Measurements from ENCODE around the gene MMP19.
"Not testable (repeated sequence)": the region's sequence is repeated elsewhere in the genome, so short reads cannot be mapped to it uniquely, and the experiment has no call there.

The MMP19 gene

GRCh38 chr12:55842681-55843429 is at the start of gene MMP19:
Gene MMP19 (minus strand): TSS chr12:55842936. CDS start chr12:55842830, 106 bp downstream.
- in situ Hi-C loops (cut with MboI; ENCODE audit: low sequenced_read_pairs): no loop called here

- in situ Hi-C loops (cut with MboI; ENCODE audit: low sequenced_read_pairs): no loop called here
Observed at GRCh38 chr12:55891310-55891709, 48.6 kb upstream of the MMP19 start.

- in situ Hi-C loops (cut with MboI; ENCODE audit: low sequenced_read_pairs): no loop called here
Observed at GRCh38 chr12:55885113-55885512, 42.4 kb upstream of the MMP19 start.

DNA sequence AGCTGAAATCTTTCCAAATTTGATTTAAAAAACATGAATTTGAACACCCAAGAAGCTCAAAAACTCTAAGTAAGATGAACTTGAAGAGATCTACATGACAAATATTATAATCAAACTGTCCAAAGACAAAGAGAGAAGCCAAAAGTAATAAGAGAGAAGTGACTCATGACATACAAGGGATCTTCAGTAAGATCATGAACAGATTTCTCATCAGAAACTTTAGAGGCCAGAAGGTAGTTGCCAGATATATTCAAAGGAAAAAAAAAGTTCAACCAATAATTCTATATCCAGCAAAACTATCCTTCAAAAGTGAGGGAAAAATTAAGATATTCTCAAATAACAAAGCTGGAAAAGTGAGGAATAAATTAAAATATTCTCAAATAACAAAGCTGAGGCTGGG is 35.1 kb upstream of the MMP19 start:
- in situ Hi-C loops (cut with MboI; ENCODE audit: low sequenced_read_pairs): no loop called here

DNA sequence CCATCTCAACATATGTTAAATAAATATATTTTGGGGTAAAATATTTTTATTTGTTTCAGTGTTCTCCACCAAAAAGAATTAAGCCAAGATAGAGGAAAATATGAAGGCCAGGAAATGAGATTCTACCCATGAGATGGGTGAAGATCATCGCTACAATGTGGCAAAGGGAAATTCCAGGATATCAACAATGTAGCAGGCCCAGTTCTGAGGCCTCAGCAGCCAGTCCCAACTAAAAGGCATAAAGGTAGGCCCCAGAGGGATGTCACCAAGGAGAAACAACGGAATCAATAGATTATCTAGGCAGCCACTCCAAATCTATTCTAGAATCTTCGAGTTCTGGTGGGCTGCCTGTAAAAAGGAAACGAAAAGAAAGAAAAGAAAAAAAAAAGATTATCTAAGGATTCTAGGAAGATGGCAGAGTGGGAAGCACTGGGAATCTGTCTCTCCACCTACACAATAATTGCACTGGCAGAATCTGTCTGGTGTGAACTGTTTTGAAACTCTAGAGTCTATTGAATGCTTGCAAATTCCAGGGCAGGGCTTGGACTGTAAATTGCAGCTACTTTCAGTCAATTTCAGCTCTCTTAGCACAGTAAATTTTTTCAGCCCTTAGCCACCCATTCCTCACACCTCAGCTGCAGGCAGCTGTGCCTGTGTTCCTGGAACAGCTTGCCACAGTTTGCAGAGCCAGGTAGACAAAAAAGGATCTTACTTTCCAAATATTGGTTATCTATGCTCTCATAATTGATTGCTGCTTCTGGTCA is 33.1 kb upstream of the MMP19 start:
- in situ Hi-C loops (cut with MboI; ENCODE audit: low sequenced_read_pairs): no loop called here

DNA sequence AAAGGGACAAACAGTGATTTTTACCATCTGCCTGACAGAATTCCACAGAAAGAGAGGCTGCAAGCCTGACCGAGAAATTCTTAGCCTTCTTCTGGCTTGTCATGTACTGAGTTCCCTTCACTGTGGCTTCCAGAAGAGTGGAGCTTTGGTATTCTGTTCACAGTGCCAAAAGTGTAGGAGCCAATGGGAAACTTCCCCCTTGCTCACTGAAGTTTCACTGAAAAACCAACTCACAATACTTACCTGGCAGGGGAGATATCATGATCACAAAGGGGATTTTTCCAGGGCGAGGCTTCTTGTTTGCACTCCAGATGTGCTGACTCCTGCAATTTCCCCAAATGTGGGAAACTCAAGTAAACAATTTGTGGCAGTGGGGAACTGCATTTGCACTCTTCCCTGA is 31.7 kb upstream of the MMP19 start:
- in situ Hi-C loops (cut with MboI; ENCODE audit: low sequenced_read_pairs): no loop called here

GRCh38 chr12:55866454-55867004 is 23.8 kb upstream of the MMP19 start:
- in situ Hi-C loops (cut with MboI; ENCODE audit: low sequenced_read_pairs): not testable (repeated sequence)

DNA sequence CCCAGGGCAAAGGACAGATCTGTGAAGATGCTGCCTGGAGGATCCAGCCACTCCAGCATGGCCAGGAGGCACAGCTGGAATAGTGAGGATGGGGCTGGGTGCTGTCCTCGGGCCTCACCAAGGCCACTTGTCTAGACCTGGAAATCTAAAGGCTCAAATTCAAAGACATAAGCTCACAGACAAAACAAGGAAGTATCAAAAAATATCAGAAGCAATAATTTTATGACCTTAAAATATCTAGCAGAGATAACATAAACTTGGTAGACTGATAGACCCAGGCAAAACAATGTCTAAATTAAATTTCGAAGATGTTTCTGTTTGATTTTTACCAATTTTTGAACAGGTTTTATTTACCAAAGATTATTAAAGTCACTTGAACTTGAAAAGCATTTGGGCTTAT is 22.6 kb upstream of the MMP19 start:
- in situ Hi-C loops (cut with MboI; ENCODE audit: low sequenced_read_pairs): no loop called here

DNA sequence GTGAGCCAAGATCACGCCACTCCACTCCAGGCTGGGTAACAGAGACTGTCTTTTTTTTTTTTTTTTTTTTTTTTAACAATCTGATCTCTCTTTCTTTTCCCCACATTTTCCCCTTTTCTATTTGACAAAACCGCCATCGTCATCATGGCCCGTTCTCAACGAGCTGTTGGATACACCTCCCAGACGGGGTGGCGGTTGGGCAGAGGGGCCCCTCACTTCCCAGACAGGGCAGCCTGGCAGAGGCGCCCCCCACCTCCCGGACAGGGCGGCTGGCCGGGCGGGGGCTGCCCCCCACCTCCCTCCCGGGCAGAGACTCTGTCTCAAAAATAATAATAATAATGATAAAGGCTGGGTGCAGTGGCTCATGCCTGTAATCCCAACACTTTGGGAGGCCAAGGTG is 20.2 kb upstream of the MMP19 start:
- in situ Hi-C loops (cut with MboI; ENCODE audit: low sequenced_read_pairs): not testable (repeated sequence)

- in situ Hi-C loops (cut with MboI; ENCODE audit: low sequenced_read_pairs): no loop called here
Observed at GRCh38 chr12:55862286-55862685, 19.6 kb upstream of the MMP19 start.

- in situ Hi-C loops (cut with MboI; ENCODE audit: low sequenced_read_pairs): no loop called here
Observed at GRCh38 chr12:55861871-55862270, 19.1 kb upstream of the MMP19 start.

DNA sequence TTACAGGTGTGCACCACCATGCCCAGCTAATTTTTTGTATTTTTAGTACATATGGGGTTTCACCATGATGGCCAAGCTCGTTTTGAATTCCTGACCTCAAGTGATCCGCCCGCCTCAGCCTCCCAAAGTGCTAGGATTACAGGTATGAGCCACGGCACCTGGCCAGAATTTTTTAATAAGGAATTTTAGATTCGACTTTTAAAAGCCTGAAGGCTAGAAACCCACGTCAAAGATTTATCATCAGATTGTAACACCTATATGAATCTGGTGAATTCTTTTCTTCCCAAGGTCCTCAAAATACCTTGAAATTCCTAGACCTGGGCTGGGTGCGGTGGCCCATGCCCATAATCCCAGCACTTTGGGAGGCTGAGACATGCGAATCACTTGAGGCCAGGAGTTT is 18.7 kb upstream of the MMP19 start:
- in situ Hi-C loops (cut with MboI; ENCODE audit: low sequenced_read_pairs): no loop called here

- in situ Hi-C loops (cut with MboI; ENCODE audit: low sequenced_read_pairs): no loop called here
Observed at GRCh38 chr12:55852740-55853139, 10.0 kb upstream of the MMP19 start.

DNA sequence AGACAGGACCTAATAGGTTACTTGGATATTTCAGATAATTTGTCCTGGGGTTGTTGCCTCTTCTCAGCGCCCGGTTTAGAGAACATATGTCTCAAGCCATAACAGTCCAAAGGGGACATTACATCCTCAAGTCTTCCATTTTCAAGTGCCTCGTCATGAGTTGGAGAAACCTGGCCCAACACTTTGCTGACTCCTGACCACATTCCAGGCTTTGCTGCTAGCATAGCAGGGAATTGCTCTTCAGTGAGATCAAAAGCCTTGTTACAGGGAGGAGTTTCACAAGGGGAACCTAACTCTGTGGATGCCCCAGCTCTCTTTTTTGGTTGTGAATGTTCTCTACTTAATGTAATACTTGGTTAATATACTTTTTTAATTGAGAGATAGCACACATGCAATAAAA is 8.2 kb upstream of the MMP19 start:
- in situ Hi-C loops (cut with MboI; ENCODE audit: low sequenced_read_pairs): no loop called here

DNA sequence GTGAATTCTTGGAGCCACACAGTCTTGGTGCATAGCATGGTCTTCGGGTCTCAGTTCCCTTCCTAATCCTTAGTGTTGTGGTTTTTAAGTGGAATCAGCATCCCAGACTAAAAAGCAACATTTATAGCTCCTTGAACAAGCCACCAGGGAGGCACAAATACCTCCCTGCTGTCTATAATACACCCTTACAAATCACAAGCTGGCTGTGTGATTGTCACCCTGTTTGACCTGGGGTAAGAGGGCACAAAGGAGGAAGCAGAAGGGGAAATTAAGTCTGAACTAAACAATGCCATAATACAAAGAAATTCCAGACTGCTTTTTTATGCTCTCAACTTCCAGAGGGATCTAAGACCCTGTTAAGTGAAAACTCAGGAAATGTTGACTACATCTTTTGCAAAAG is 7.7 kb upstream of the MMP19 start:
- in situ Hi-C loops (cut with MboI; ENCODE audit: low sequenced_read_pairs): no loop called here

GRCh38 chr12:55849616-55850343 is 7.0 kb upstream of the MMP19 start:
- in situ Hi-C loops (cut with MboI; ENCODE audit: low sequenced_read_pairs): no loop called here

DNA sequence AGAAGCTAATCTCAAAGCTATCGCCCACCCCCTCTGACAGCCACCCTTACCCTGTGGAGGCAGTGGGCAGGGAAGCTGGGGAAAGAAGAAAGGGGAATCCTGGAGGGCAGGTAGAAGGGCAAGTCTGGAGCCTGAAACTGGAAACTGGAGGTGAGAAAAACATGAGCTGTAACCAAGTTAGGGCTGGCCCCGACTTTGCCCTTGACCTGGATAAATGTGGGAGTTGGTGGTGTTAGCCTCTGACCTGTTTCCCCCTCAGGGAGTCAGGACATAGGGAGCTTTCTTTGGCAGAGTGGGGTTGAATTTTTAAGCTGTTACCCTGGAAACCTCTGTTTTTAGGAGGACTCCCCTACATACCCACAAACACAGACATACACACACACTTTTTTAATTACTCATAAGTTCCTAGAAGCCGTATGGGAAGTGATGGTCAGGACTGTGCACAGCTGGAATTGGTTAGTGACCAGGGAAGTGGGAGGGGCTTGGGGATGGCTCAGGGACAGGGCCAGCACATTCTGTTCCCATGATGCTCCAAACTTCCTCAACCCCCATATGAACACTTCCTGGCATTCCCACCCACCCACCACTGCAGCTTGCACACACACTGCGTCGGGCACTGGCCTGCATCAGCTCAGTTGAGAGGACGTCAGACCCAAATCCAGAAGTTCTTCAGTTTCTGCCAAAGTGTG is 5.0 kb upstream of the MMP19 start:
- in situ Hi-C loops (cut with MboI; ENCODE audit: low sequenced_read_pairs): no loop called here

DNA sequence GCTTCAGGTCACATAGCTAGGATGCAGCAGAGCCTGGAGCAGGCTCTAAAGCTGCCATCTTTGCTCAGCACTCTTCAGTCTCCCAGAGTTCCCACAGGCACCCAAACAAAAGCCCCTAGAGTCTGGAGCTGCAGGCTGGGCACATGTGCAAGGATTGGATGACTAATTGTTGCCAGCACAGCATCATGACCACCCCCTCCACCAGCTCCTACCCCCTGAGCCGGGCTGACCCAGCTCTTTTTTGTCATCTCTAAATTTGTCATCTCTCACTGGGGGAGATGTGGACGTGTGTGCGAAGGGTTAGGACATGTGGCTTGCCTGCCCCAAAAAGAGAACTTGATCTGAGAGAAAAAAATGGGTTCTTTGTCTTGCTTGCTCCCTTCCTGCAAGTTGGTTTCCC is 4.3 kb upstream of the MMP19 start:
- in situ Hi-C loops (cut with MboI; ENCODE audit: low sequenced_read_pairs): no loop called here

- in situ Hi-C loops (cut with MboI; ENCODE audit: low sequenced_read_pairs): no loop called here
Observed at GRCh38 chr12:55845785-55846496, 3.2 kb upstream of the MMP19 start.

DNA sequence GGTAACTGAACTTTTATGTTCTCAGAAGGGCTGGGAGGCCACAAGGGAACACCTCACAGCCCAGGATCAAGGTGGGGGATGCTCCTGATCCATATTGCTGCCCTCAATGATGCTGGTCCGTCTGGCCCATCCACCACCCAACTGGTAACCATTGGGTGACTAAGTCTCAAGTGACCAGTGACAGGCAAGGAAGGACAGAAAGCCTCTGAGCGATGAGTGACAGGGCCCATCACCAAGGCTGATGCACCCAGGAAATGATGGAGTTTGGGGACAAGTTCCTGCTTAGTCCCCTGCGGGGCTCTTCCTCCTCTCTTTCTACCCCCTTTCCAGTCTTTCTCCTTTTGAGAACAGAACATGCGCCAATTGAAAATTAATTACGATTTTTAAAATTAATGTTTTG is 2.6 kb upstream of the MMP19 start:
- in situ Hi-C loops (cut with MboI; ENCODE audit: low sequenced_read_pairs): no loop called here

Data from HL-60/S4 treated with phorbol 12-myristate 13-acetate at 8.2 ng/mL for 4 days and 3 days (cell line).